Liver (tissue), 9 donors: Measurements from ENCODE around the gene CD8A. TPM values are rescaled to one million over a fixed set of nuclear protein-coding genes. Genes with fewer than 3 reads are reported as not detected.

Source experiments
- DNase-seq: peaks from one replicate; pipeline ENCODE4 v3.0.0-alpha.2; 2017; ENCODE audit warnings: low spot score
- H3K27ac ChIP-seq, 2 donors: one replicate each; pipeline ENCODE4 v1.7.0; 2013; ENCODE audit warnings: inconsistent platforms in 2 of 2, low read length in 2 of 2, control low read depth in 1 of 2, low read depth in 1 of 2, mild to moderate bottlenecking in 1 of 2
- H3K27me3 ChIP-seq, 4 donors: one replicate each; pipeline versions ENCODE4 v1.6.1 to v1.7.0; 2013; ENCODE audit warnings: low read length in 3 of 4, inconsistent platforms in 1 of 4, mild to moderate bottlenecking in 1 of 4, moderate library complexity in 1 of 4; ENCODE audit not compliant: control insufficient read depth in 4 of 4, insufficient read depth in 4 of 4
- H3K36me3 ChIP-seq, 4 donors: one replicate each; pipeline versions ENCODE4 v1.6.1 to v1.7.0; 2013; ENCODE audit warnings: low read length in 3 of 4, mild to moderate bottlenecking in 3 of 4, low read depth in 1 of 4, moderate library complexity in 1 of 4; ENCODE audit not compliant: control insufficient read depth in 4 of 4, insufficient read depth in 3 of 4
- H3K4me1 ChIP-seq, 4 donors: one replicate each; pipeline versions ENCODE4 v1.6.1 to v1.7.0; 2013; ENCODE audit warnings: low read length in 3 of 4, mild to moderate bottlenecking in 3 of 4, moderate library complexity in 1 of 4; ENCODE audit not compliant: control insufficient read depth in 4 of 4, insufficient read depth in 4 of 4
- H3K4me3 ChIP-seq, 3 donors: one replicate each; pipeline versions ENCODE4 v1.6.1 to v1.7.0; 2013; ENCODE audit warnings: low read length in 3 of 3, control low read depth in 1 of 3, low read depth in 1 of 3, mild to moderate bottlenecking in 1 of 3
- H3K9ac ChIP-seq, 2 donors: one replicate each; pipeline ENCODE4 v1.7.0; 2013; ENCODE audit warnings: low read length in 2 of 2, mild to moderate bottlenecking in 2 of 2, moderate library complexity in 2 of 2, control low read depth in 1 of 2, low read depth in 1 of 2
- H3K9me3 ChIP-seq, 4 donors: one replicate each; pipeline versions ENCODE4 v1.6.1 to v1.7.0; 2013; ENCODE audit warnings: low read length in 3 of 4; ENCODE audit not compliant: control insufficient read depth in 4 of 4
- EGR1 ChIP-seq, 2 donors: IDR thresholded peaks; 2 replicates each; pipeline ENCODE4 v1.6.1; 2016 to 2018; ENCODE audit warnings: antibody characterized with exemption in 2 of 2, low read depth in 2 of 2
- FOXA1 ChIP-seq: IDR thresholded peaks from 2 replicates; pipeline ENCODE4 v1.6.1; 2016; ENCODE audit warnings: antibody characterized with exemption
- FOXA2 ChIP-seq: IDR thresholded peaks from 2 replicates; pipeline ENCODE4 v1.6.1; 2016; ENCODE audit warnings: antibody characterized with exemption
- GABPA ChIP-seq, 2 donors: IDR thresholded peaks in 1 of 2; conservative IDR thresholded peaks in 1 of 2; 2 replicates each; pipeline ENCODE4 v1.6.1; 2016; ENCODE audit warnings: antibody characterized with exemption in 2 of 2, mild to moderate bottlenecking in 1 of 2, moderate library complexity in 1 of 2
- HNF4A ChIP-seq, 2 donors: conservative IDR thresholded peaks; 2 replicates each; pipeline ENCODE4 v1.6.1; 2016; ENCODE audit warnings: antibody characterized with exemption in 2 of 2, mild to moderate bottlenecking in 2 of 2
- HNF4G ChIP-seq: IDR thresholded peaks from 2 replicates; pipeline ENCODE4 v1.6.1; 2016; ENCODE audit warnings: antibody characterized with exemption
- JUND ChIP-seq, 2 donors: IDR thresholded peaks; 2 replicates each; pipeline ENCODE4 v1.6.1; 2016; ENCODE audit warnings: antibody characterized with exemption in 2 of 2
- NR2F2 ChIP-seq: IDR thresholded peaks from 2 replicates; pipeline ENCODE4 v1.6.1; 2016; ENCODE audit warnings: antibody characterized with exemption
- RAD21 ChIP-seq, 2 donors: IDR thresholded peaks; 2 replicates each; pipeline ENCODE4 v1.6.1; 2016; ENCODE audit warnings: antibody characterized with exemption in 2 of 2, mild to moderate bottlenecking in 2 of 2
- RXRA ChIP-seq, 2 donors: IDR thresholded peaks; 2 replicates each; pipeline ENCODE4 v1.6.1; 2017 to 2018; ENCODE audit warnings: antibody characterized with exemption in 2 of 2, mild to moderate bottlenecking in 1 of 2
- SP1 ChIP-seq: IDR thresholded peaks from 2 replicates; pipeline ENCODE4 v1.6.1; 2018; ENCODE audit warnings: antibody characterized with exemption, mild to moderate bottlenecking
- TAF1 ChIP-seq: conservative IDR thresholded peaks from 2 replicates; pipeline ENCODE4 v1.6.1; 2016; ENCODE audit warnings: antibody characterized with exemption, mild to moderate bottlenecking
- YY1 ChIP-seq: IDR thresholded peaks from 2 replicates; pipeline ENCODE4 v1.6.1; 2016; ENCODE audit warnings: antibody characterized with exemption, mild to moderate bottlenecking
- WGBS: extraction: QIAGEN DNeasy Blood & Tissue Kit; methylation state at CpG from one replicate; pipeline ENCODE4 v1.1.7; 2013; 5-methylcytosine and 5-hydroxymethylcytosine counted together
- polyA plus RNA-seq, 2 donors: library from polyadenylated mRNA; stranded (reverse) in 1 of 2; unstranded in 1 of 2; fragments of 200-250 nt in 1 of 2; fragments of >200 nt in 1 of 2; fragmentation: Nextera tagmentation in 1 of 2; extraction: Ambion mirVana in 1 of 2; gene quantifications; one replicate each; pipeline versions ENCODE4 v1.2.1 to v1.2.3, GENCODE V29; 2013 to 2015
- total RNA-seq, 2 donors: library from RNA; depleted of rRNA; stranded (reverse); fragments of >200 nt; gene quantifications; one replicate each; pipeline ENCODE4 v1.2.3, GENCODE V29; 2014
- TF ChIP-seq, protein P1 (sequence below): fragments of 150-350 bp; IDR thresholded peaks from 2 replicates; pipeline ENCODE4 v1.5.1; 2017; ENCODE audit warnings: improper control_type of control experiment, low read depth, low read length; ENCODE audit not compliant: missing input control
- TF ChIP-seq, protein P2 (sequence below): IDR thresholded peaks from 2 replicates; pipeline ENCODE4 v1.6.1; 2016; ENCODE audit warnings: antibody characterized with exemption
- TF ChIP-seq, protein P3 (sequence below): IDR thresholded peaks from 2 replicates; pipeline ENCODE4 v1.6.1; 2016; ENCODE audit warnings: antibody characterized with exemption
- TF ChIP-seq, protein P4 (sequence below): IDR thresholded peaks from 2 replicates; pipeline ENCODE4 v1.6.1; 2016; ENCODE audit warnings: antibody characterized with exemption
- TF ChIP-seq, protein P5 (sequence below): IDR thresholded peaks from 2 replicates; pipeline ENCODE4 v1.6.1; 2016; ENCODE audit warnings: antibody characterized with exemption, mild to moderate bottlenecking
- donor health status: healthy.
- donor health status: healthy.
- donor health status: healthy.
- donor health status: healthy.
- donor health status: healthy.

Gene CD8A
- total and polyA plus RNA-seq, 4 donors = 0.42 to 1.8 (median 0.69) TPM

DNA sequence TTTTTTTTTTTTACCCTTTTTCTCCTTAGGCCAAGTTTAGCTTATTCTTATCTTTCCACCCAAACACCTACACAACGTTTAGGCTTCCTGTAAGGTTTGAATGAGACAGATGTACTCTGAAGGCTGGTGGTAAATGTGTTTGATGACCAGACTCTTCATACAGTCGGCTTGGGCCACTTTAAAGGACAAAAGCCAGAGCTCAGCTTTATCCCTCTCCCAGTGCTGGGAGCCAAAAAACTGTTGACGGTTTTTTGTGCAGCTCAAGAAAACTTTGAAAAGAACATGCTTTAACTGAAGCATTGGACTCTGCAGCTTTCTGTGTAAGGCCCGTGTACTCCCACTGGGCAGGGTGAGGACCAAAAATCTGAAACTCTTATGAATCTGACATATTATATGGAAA lies 15.4 kb downstream of the CD8A start (continued):
- TF ChIP-seq, protein P1, sequence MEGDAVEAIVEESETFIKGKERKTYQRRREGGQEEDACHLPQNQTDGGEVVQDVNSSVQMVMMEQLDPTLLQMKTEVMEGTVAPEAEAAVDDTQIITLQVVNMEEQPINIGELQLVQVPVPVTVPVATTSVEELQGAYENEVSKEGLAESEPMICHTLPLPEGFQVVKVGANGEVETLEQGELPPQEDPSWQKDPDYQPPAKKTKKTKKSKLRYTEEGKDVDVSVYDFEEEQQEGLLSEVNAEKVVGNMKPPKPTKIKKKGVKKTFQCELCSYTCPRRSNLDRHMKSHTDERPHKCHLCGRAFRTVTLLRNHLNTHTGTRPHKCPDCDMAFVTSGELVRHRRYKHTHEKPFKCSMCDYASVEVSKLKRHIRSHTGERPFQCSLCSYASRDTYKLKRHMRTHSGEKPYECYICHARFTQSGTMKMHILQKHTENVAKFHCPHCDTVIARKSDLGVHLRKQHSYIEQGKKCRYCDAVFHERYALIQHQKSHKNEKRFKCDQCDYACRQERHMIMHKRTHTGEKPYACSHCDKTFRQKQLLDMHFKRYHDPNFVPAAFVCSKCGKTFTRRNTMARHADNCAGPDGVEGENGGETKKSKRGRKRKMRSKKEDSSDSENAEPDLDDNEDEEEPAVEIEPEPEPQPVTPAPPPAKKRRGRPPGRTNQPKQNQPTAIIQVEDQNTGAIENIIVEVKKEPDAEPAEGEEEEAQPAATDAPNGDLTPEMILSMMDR = no peak
- TF ChIP-seq, protein P2, sequence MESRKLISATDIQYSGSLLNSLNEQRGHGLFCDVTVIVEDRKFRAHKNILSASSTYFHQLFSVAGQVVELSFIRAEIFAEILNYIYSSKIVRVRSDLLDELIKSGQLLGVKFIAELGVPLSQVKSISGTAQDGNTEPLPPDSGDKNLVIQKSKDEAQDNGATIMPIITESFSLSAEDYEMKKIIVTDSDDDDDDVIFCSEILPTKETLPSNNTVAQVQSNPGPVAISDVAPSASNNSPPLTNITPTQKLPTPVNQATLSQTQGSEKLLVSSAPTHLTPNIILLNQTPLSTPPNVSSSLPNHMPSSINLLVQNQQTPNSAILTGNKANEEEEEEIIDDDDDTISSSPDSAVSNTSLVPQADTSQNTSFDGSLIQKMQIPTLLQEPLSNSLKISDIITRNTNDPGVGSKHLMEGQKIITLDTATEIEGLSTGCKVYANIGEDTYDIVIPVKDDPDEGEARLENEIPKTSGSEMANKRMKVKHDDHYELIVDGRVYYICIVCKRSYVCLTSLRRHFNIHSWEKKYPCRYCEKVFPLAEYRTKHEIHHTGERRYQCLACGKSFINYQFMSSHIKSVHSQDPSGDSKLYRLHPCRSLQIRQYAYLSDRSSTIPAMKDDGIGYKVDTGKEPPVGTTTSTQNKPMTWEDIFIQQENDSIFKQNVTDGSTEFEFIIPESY = no peak
- TF ChIP-seq EGR1 (IDR thresholded peaks at IDR 0.05; ENCODE audit: low read depth in 2 of 2) = no peak

DNA sequence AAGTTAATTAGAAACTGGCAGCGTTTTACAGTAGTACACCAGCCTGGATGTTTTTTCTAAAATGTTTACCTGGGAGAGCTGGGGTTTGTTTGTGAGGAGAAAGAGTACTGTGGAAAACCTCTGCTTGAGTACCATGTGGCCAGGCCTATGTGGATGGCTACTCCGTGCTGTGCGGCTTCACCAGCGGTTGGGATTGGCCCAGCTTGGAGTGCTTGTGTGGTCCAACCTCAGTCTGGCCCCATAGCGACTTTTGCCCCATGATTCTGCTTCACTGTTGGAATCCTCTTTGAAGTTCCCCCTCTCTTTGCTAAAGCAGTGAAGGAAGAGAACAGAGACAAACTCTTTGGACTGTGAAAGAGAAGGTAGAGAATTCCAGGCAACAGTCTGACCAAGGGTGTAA lies 15.9 kb downstream of the CD8A start:
- TF ChIP-seq RAD21 (IDR thresholded peaks at IDR 0.05) (no peak), GABPA (IDR thresholded peaks at IDR 0.05 in 1 of 2, conservative IDR thresholded peaks at IDR 0.05 in 1 of 2) (no peak), JUND (IDR thresholded peaks at IDR 0.05) (no peak), TAF1 (no peak), SP1 (no peak), YY1 (no peak), EGR1 (IDR thresholded peaks at IDR 0.05; ENCODE audit: low read depth in 2 of 2) (no peak), FOXA2 (no peak), RXRA (IDR thresholded peaks at IDR 0.05) (no peak), FOXA1 (no peak), NR2F2 (no peak), HNF4G (no peak), HNF4A (conservative IDR thresholded peaks at IDR 0.05) (no peak)
- TF ChIP-seq, protein P1 = no peak
- TF ChIP-seq, protein P2 = no peak
- TF ChIP-seq, protein P3, sequence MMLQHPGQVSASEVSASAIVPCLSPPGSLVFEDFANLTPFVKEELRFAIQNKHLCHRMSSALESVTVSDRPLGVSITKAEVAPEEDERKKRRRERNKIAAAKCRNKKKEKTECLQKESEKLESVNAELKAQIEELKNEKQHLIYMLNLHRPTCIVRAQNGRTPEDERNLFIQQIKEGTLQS = no peak
- TF ChIP-seq, protein P4, sequence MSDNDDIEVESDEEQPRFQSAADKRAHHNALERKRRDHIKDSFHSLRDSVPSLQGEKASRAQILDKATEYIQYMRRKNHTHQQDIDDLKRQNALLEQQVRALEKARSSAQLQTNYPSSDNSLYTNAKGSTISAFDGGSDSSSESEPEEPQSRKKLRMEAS = no peak
- TF ChIP-seq, protein P5, sequence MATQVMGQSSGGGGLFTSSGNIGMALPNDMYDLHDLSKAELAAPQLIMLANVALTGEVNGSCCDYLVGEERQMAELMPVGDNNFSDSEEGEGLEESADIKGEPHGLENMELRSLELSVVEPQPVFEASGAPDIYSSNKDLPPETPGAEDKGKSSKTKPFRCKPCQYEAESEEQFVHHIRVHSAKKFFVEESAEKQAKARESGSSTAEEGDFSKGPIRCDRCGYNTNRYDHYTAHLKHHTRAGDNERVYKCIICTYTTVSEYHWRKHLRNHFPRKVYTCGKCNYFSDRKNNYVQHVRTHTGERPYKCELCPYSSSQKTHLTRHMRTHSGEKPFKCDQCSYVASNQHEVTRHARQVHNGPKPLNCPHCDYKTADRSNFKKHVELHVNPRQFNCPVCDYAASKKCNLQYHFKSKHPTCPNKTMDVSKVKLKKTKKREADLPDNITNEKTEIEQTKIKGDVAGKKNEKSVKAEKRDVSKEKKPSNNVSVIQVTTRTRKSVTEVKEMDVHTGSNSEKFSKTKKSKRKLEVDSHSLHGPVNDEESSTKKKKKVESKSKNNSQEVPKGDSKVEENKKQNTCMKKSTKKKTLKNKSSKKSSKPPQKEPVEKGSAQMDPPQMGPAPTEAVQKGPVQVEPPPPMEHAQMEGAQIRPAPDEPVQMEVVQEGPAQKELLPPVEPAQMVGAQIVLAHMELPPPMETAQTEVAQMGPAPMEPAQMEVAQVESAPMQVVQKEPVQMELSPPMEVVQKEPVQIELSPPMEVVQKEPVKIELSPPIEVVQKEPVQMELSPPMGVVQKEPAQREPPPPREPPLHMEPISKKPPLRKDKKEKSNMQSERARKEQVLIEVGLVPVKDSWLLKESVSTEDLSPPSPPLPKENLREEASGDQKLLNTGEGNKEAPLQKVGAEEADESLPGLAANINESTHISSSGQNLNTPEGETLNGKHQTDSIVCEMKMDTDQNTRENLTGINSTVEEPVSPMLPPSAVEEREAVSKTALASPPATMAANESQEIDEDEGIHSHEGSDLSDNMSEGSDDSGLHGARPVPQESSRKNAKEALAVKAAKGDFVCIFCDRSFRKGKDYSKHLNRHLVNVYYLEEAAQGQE = no peak
- WGBS = 94% methylated on average over 5 of the region's 5 CpGs
- DNase-seq = no peak
- Histone ChIP-seq H3K36me3 (peaks cover 7 to 50% (median 34%) of the 10 kb centered on the region in 4 donors), H3K27ac (no peak overlapping the region), H3K9ac (no peak overlapping the region), H3K27me3 (no peaks in the 10 kb centered on the region), H3K9me3 (no peaks in the 10 kb centered on the region), H3K4me1 (no peaks in the 10 kb centered on the region), H3K4me3 (no peak overlapping the region)
